ENCODE data around the gene OR3A3.

- TF ChIP-seq POLR2A (IDR thresholded peaks at IDR 0.05) (no peak), CTCF (IDR thresholded peaks at IDR 0.05) (no peak)
These were observed 58.4 kb downstream of the OR3A3 start for GRCh38 chr17:3469529-3469928.
